B cell (primary cell): ENCODE results near the gene ALG5.

Experiments
- EZH2 ChIP-seq: IDR thresholded peaks from 2 replicates; pipeline ENCODE4 v1.6.1; 2012; ENCODE audit warnings: borderline replicate concordance, low read depth, mild to moderate bottlenecking, moderate library complexity, low read length; ENCODE audit not compliant: insufficient read depth, poor library complexity, severe bottlenecking
- TF ChIP-seq, protein P1 (sequence below): fragments of 200-600 bp; IDR thresholded peaks from one replicate; pipeline ENCODE4 v1.8.0; 2022; ENCODE audit warnings: antibody characterized with exemption, mild to moderate bottlenecking

DNA sequence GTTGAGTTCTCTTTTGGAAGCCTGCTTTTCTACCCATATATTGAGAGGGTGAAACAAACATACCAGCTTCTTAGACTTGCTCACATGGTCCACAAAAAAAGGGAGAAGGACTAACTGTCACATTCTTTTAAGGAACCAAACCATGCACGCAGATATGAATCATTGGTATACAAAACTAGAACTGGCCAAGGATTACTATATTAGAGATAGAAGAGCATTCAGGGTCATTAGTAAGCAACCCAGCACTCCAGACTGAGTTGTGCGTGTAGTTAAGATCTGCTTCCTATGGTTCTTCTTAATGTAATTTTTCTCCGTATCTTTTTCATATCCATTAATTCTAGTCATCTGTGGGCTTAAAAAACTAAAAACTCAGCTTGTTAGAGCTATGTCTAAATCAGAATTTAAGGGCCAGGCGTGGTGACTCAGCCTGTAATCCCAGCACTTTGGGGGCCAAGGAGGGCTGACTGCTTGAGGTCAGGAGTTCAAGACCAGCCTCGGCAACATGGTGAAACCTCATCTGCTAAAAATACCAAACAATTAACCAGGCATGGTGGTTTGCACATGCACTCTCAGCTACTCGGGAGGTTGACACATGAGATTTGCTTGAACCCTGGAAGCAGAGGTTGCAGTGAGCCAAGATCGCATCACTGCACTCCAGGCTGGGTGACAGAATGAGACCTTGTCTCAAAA lies 19.6 kb downstream of the ALG5 start:
- TF ChIP-seq, protein P1, sequence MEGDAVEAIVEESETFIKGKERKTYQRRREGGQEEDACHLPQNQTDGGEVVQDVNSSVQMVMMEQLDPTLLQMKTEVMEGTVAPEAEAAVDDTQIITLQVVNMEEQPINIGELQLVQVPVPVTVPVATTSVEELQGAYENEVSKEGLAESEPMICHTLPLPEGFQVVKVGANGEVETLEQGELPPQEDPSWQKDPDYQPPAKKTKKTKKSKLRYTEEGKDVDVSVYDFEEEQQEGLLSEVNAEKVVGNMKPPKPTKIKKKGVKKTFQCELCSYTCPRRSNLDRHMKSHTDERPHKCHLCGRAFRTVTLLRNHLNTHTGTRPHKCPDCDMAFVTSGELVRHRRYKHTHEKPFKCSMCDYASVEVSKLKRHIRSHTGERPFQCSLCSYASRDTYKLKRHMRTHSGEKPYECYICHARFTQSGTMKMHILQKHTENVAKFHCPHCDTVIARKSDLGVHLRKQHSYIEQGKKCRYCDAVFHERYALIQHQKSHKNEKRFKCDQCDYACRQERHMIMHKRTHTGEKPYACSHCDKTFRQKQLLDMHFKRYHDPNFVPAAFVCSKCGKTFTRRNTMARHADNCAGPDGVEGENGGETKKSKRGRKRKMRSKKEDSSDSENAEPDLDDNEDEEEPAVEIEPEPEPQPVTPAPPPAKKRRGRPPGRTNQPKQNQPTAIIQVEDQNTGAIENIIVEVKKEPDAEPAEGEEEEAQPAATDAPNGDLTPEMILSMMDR: no peak
- TF ChIP-seq EZH2: no peak
